ENCODE results near the gene STAU1. TPM values are rescaled to one million over a fixed set of nuclear protein-coding genes. Genes with fewer than 3 reads are reported as not detected.

The STAU1 gene
- total and polyA plus RNA-seq, 2 of the 13 experiments (the other 11 are each of a cell fraction or from before 2014, with no cell fraction given): 119 to 133 TPM

DNA sequence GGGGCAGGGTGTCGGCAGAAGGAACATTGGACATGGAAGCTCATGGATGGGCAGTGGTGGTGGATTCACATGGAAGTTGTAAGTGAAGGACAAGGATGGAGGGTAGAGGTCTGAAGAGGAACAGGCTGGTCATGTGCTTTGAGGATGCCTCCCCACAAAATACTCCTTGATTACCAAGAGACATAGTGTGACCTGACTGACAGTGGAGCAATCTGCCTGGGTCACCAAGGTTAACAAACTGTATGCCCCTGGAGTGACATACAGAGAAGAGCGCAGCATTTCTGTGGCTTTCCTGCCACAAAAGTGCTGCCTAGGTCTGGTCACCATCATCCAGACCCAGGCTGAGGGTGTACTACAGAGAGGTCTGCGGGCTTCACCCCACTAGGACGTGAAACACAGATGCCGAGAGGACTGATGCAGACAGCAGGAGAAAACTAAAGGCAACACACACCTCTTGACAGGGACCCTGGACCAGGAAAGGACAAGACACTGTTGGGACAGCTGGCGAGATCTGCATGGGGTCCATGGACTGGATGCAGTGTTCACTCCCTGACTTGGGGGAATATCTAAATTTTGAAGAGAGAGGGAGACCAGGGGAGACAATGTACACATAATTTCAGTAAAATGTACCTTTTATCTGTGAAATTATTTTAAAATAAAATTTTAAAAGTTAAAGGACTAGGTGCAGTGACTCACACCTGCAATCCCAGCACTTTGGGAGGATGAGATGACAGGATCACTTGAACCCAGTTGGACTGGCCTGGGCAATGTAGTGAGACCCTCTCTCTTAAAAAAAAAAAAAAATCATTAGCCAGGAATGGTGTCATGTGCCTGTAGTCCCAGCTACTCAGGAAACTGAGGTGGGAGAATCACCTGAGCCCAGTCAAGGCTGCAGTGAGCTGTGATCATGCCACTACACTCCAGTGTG lies 77.1 kb downstream of the STAU1 start (continued):
- TF ChIP-seq, protein P1, sequence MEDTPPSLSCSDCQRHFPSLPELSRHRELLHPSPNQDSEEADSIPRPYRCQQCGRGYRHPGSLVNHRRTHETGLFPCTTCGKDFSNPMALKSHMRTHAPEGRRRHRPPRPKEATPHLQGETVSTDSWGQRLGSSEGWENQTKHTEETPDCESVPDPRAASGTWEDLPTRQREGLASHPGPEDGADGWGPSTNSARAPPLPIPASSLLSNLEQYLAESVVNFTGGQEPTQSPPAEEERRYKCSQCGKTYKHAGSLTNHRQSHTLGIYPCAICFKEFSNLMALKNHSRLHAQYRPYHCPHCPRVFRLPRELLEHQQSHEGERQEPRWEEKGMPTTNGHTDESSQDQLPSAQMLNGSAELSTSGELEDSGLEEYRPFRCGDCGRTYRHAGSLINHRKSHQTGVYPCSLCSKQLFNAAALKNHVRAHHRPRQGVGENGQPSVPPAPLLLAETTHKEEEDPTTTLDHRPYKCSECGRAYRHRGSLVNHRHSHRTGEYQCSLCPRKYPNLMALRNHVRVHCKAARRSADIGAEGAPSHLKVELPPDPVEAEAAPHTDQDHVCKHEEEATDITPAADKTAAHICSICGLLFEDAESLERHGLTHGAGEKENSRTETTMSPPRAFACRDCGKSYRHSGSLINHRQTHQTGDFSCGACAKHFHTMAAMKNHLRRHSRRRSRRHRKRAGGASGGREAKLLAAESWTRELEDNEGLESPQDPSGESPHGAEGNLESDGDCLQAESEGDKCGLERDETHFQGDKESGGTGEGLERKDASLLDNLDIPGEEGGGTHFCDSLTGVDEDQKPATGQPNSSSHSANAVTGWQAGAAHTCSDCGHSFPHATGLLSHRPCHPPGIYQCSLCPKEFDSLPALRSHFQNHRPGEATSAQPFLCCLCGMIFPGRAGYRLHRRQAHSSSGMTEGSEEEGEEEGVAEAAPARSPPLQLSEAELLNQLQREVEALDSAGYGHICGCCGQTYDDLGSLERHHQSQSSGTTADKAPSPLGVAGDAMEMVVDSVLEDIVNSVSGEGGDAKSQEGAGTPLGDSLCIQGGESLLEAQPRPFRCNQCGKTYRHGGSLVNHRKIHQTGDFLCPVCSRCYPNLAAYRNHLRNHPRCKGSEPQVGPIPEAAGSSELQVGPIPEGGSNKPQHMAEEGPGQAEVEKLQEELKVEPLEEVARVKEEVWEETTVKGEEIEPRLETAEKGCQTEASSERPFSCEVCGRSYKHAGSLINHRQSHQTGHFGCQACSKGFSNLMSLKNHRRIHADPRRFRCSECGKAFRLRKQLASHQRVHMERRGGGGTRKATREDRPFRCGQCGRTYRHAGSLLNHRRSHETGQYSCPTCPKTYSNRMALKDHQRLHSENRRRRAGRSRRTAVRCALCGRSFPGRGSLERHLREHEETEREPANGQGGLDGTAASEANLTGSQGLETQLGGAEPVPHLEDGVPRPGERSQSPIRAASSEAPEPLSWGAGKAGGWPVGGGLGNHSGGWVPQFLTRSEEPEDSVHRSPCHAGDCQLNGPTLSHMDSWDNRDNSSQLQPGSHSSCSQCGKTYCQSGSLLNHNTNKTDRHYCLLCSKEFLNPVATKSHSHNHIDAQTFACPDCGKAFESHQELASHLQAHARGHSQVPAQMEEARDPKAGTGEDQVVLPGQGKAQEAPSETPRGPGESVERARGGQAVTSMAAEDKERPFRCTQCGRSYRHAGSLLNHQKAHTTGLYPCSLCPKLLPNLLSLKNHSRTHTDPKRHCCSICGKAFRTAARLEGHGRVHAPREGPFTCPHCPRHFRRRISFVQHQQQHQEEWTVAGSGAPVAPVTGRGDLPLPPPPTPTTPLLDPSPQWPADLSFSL (CRISPR knock-in tag; IDR thresholded peaks at IDR 0.05): no peak
- no peak for TF ChIP-seq JDP2 (CRISPR knock-in tag; IDR thresholded peaks at IDR 0.05; ENCODE audit: borderline replicate concordance)
- no peak for TF ChIP-seq HMGA1 (CRISPR knock-in tag; conservative IDR thresholded peaks at IDR 0.05)
- TF ChIP-seq, protein P2, sequence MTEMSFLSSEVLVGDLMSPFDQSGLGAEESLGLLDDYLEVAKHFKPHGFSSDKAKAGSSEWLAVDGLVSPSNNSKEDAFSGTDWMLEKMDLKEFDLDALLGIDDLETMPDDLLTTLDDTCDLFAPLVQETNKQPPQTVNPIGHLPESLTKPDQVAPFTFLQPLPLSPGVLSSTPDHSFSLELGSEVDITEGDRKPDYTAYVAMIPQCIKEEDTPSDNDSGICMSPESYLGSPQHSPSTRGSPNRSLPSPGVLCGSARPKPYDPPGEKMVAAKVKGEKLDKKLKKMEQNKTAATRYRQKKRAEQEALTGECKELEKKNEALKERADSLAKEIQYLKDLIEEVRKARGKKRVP (CRISPR knock-in tag; IDR thresholded peaks at IDR 0.05): peak in 1 of 2 experiments; percentile 46; a peak in 1 of 4 replicates
- TF ChIP-seq ZNF761 (CRISPR knock-in tag; conservative IDR thresholded peaks at IDR 0.05): no peak
- TF ChIP-seq ZKSCAN8 (CRISPR knock-in tag; IDR thresholded peaks at IDR 0.05; ENCODE audit: borderline replicate concordance): no peak
- TF ChIP-seq, protein P3, sequence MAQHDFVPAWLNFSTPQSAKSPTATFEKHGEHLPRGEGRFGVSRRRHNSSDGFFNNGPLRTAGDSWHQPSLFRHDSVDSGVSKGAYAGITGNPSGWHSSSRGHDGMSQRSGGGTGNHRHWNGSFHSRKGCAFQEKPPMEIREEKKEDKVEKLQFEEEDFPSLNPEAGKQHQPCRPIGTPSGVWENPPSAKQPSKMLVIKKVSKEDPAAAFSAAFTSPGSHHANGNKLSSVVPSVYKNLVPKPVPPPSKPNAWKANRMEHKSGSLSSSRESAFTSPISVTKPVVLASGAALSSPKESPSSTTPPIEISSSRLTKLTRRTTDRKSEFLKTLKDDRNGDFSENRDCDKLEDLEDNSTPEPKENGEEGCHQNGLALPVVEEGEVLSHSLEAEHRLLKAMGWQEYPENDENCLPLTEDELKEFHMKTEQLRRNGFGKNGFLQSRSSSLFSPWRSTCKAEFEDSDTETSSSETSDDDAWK (CRISPR knock-in tag; IDR thresholded peaks at IDR 0.05): no peak
- no peak for TF ChIP-seq ZNF207 (IDR thresholded peaks at IDR 0.05; ENCODE audit: borderline replicate concordance)
- TF ChIP-seq, protein P4, sequence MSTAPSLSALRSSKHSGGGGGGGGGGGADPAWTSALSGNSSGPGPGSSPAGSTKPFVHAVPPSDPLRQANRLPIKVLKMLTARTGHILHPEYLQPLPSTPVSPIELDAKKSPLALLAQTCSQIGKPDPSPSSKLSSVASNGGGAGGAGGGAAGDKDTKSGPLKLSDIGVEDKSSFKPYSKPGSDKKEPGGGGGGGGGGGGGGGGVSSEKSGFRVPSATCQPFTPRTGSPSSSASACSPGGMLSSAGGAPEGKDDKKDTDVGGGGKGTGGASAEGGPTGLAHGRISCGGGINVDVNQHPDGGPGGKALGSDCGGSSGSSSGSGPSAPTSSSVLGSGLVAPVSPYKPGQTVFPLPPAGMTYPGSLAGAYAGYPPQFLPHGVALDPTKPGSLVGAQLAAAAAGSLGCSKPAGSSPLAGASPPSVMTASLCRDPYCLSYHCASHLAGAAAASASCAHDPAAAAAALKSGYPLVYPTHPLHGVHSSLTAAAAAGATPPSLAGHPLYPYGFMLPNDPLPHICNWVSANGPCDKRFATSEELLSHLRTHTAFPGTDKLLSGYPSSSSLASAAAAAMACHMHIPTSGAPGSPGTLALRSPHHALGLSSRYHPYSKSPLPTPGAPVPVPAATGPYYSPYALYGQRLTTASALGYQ (CRISPR knock-in tag; IDR thresholded peaks at IDR 0.05): no peak
- TF ChIP-seq ZSCAN12 (CRISPR knock-in tag; IDR thresholded peaks at IDR 0.05): no peak
- no peak for TF ChIP-seq SRF (IDR thresholded peaks at IDR 0.05; ENCODE audit: low read depth, low read length)
- TF ChIP-seq SIX1 (CRISPR knock-in tag; IDR thresholded peaks at IDR 0.05; ENCODE audit: borderline replicate concordance): no peak
- TF ChIP-seq, protein P5, sequence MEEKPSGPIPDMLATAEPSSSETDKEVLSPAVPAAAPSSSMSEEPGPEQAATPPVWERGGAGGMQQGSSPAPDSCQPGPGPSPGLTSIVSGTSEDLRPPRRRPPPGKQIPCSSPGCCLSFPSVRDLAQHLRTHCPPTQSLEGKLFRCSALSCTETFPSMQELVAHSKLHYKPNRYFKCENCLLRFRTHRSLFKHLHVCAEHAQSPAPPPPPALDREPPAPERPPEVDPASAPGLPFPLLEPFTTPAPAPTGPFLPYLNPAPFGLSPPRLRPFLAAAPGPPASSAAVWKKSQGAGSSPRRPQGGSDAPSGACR (CRISPR knock-in tag; IDR thresholded peaks at IDR 0.05): no peak
- TF ChIP-seq FLYWCH1 (CRISPR knock-in tag; IDR thresholded peaks at IDR 0.05): no peak
- TF ChIP-seq ZBTB38 (CRISPR knock-in tag; IDR thresholded peaks at IDR 0.05): no peak
- TF ChIP-seq AKAP8 (CRISPR knock-in tag; IDR thresholded peaks at IDR 0.05): no peak
- TF ChIP-seq ATF7 (IDR thresholded peaks at IDR 0.05): no peak
- no peak for TF ChIP-seq ATF7 (CRISPR knock-in tag; IDR thresholded peaks at IDR 0.05)
